Stimulated activated CD4-positive, alpha-beta T cell treated with anti-CD3 and anti-CD28 coated beads, Interleukin-1b, Interleukin-23, amount 100 ng/mL, for 1 hour (primary cell): ENCODE data around the gene FARS2.
"Not testable (repeated sequence)": the region's sequence is repeated elsewhere in the genome, so short reads cannot be mapped to it uniquely, and the experiment has no call there.

Experiments used
- DNase-seq, 2 donors: peaks; one replicate each; pipeline ENCODE4 v3.0.0-alpha.2; 2020; ENCODE audit warnings: low read depth in 2 of 2

FARS2 gene

GRCh38 chr6:5695260-5696245 lies 434.2 kb downstream of the FARS2 start:
- DNase-seq = no peak

GRCh38 chr6:5697508-5697907 lies 436.2 kb downstream of the FARS2 start:
- DNase-seq = no peak

GRCh38 chr6:5698318-5698717 lies 437.0 kb downstream of the FARS2 start:
- no peak for DNase-seq

GRCh38 chr6:5699064-5699463 lies 437.8 kb downstream of the FARS2 start:
- not testable (repeated sequence) for DNase-seq

- no peak for DNase-seq
Observed at GRCh38 chr6:5701174-5701573, 439.9 kb downstream of the FARS2 start.

- DNase-seq = no peak
Observed at GRCh38 chr6:5704708-5705107, 443.4 kb downstream of the FARS2 start.

GRCh38 chr6:5705252-5705651 lies 443.9 kb downstream of the FARS2 start:
- DNase-seq = no peak

GRCh38 chr6:5706124-5707033 lies 445.1 kb downstream of the FARS2 start:
- DNase-seq = no peak

- DNase-seq = no peak
Observed at GRCh38 chr6:5707281-5708045, 446.1 kb downstream of the FARS2 start.

- DNase-seq = no peak
Observed at GRCh38 chr6:5710516-5710915, 449.2 kb downstream of the FARS2 start.

GRCh38 chr6:5710936-5711335 lies 449.6 kb downstream of the FARS2 start:
- no peak for DNase-seq

- DNase-seq = no peak
Observed at GRCh38 chr6:5712349-5713215, 451.3 kb downstream of the FARS2 start.

- no peak for DNase-seq
Observed at GRCh38 chr6:5713519-5713918, 452.2 kb downstream of the FARS2 start.

- no peak for DNase-seq
Observed at GRCh38 chr6:5718231-5718947, 457.1 kb downstream of the FARS2 start.

GRCh38 chr6:5723841-5724691 lies 462.8 kb downstream of the FARS2 start:
- DNase-seq = no peak

GRCh38 chr6:5724911-5725310 lies 463.6 kb downstream of the FARS2 start:
- DNase-seq = no peak

- DNase-seq = no peak
Observed at GRCh38 chr6:5726976-5727718, 465.8 kb downstream of the FARS2 start.

- DNase-seq = no peak
Observed at GRCh38 chr6:5728351-5729079, 467.2 kb downstream of the FARS2 start.
